SK-N-SH (cell line): ENCODE measurements around the gene PURA. TPM values are rescaled to one million over a fixed set of nuclear protein-coding genes. Genes with fewer than 3 reads are reported as not detected.

ENCODE experiments used
- CTCF ChIA-PET: fragments of 300-600, 350-600 bp; formaldehyde crosslinking; extraction: SDS; loops from one replicate; lab custom pipeline; 2021; lab: Yijun Ruan, JAX
- POLR2A ChIA-PET: fragments of 350-600 bp; sonication (Branson Sonifier 250); formaldehyde crosslinking; extraction: SDS; loops from one replicate; lab custom pipeline; 2020; ENCODE audit warnings: antibody characterized with exemption, inconsistent platforms; lab: Yijun Ruan, JAX
- DNase-seq: peaks from one replicate; pipeline ENCODE4 v3.0.0; 2012
- H2AFZ ChIP-seq: fragments of 200-600 bp; sonication (generic); 2 replicates; pipeline ENCODE4 v1.8.1; 2016; ENCODE audit warnings: antibody characterized with exemption, mild to moderate bottlenecking, low read depth
- H3F3A ChIP-seq: fragments of 200-600 bp; sonication (generic); replicated peaks from 2 replicates; pipeline ENCODE3; 2016; ENCODE audit warnings: antibody characterized with exemption, mild to moderate bottlenecking; ENCODE audit not compliant: insufficient read depth
- H3K27ac ChIP-seq, 2 experiments: fragments of 200-500 bp in 1 of 2; fragments of 200-600 bp in 1 of 2; sonication (Bioruptor generic) in 1 of 2; sonication (generic), shearing (Covaris generic) in 1 of 2; 2 replicates each; pipeline versions ENCODE4 v1.5.1 to v1.6.1; 2014 to 2016; ENCODE audit warnings: low read depth in 2 of 2, inconsistent platforms in 1 of 2, low read length in 1 of 2, mild to moderate bottlenecking in 1 of 2, mixed read lengths in 1 of 2
- H3K27me3 ChIP-seq: fragments of 200-600 bp; sonication (generic), shearing (Covaris generic); 2 replicates; pipeline ENCODE4 v1.6.1; 2016; ENCODE audit warnings: mixed run types; ENCODE audit not compliant: insufficient read depth
- H3K36me3 ChIP-seq, 2 experiments: fragments of 200-500 bp in 1 of 2; fragments of 200-600 bp in 1 of 2; sonication (Bioruptor generic) in 1 of 2; sonication (generic) in 1 of 2; replicated peaks in 1 of 2; 2 replicates each; pipeline versions ENCODE3 to v1.5.1; 2014 to 2016; ENCODE audit warnings: low read length in 1 of 2, mild to moderate bottlenecking in 1 of 2; ENCODE audit not compliant: insufficient read depth in 2 of 2, control insufficient read depth in 1 of 2
- H3K4me1 ChIP-seq, 2 experiments: fragments of 200-500 bp in 1 of 2; fragments of 200-600 bp in 1 of 2; sonication (Bioruptor generic) in 1 of 2; sonication (generic), shearing (Covaris generic) in 1 of 2; 2 replicates each; pipeline versions ENCODE4 v1.5.1 to v1.6.1; 2014 to 2016; ENCODE audit warnings: low read depth in 1 of 2, low read length in 1 of 2, mixed run types in 1 of 2; ENCODE audit not compliant: insufficient read depth in 2 of 2, control insufficient read depth in 1 of 2
- H3K4me2 ChIP-seq: fragments of 200-600 bp; sonication (generic), shearing (Covaris generic); 2 replicates; pipeline ENCODE4 v1.6.1; 2017; ENCODE audit warnings: mixed run types
- H3K4me3 ChIP-seq, 2 experiments: fragments of 200-500 bp in 1 of 2; fragments of 200-600 bp in 1 of 2; sonication (Bioruptor generic) in 1 of 2; sonication (generic), shearing (Covaris generic) in 1 of 2; 2 replicates each; pipeline versions ENCODE4 v1.5.1 to v1.8.1; 2014 to 2016; ENCODE audit warnings: low read depth in 2 of 2, inconsistent platforms in 1 of 2, low read length in 1 of 2, mild to moderate bottlenecking in 1 of 2, mixed read lengths in 1 of 2, moderate library complexity in 1 of 2
- H3K79me2 ChIP-seq: fragments of 200-600 bp; sonication (generic); 2 replicates; pipeline ENCODE4 v1.8.1; 2017; ENCODE audit warnings: mild to moderate bottlenecking; ENCODE audit not compliant: insufficient read depth
- H3K9ac ChIP-seq: fragments of 200-600 bp; sonication (generic); 2 replicates; pipeline ENCODE4 v1.6.1; 2017; ENCODE audit warnings: mixed run types
- H3K9me2 ChIP-seq: fragments of 200-600 bp; sonication (generic); 2 replicates; pipeline ENCODE4 v1.6.1; 2017; ENCODE audit warnings: mixed run types
- H3K9me3 ChIP-seq: fragments of 200-600 bp; sonication (generic); 2 replicates; pipeline ENCODE4 v1.6.1; 2017; ENCODE audit warnings: mixed run types, mild to moderate bottlenecking, moderate library complexity
- H4K20me1 ChIP-seq: fragments of 200-600 bp; sonication (generic); 2 replicates; pipeline ENCODE4 v1.6.1; 2017; ENCODE audit warnings: mild to moderate bottlenecking, mixed run types; ENCODE audit not compliant: insufficient read depth
- CHD2 ChIP-seq: fragments of 150-350 bp; IDR thresholded peaks from 2 replicates; pipeline ENCODE4 v1.6.1; 2018; ENCODE audit warnings: low read length; ENCODE audit not compliant: partially characterized antibody
- ELF1 ChIP-seq: IDR thresholded peaks from 2 replicates; pipeline ENCODE4 v1.4.0; 2012
- EP300 ChIP-seq, 2 experiments: IDR thresholded peaks; 2 replicates each; pipeline versions ENCODE4 v1.4.0 to v1.6.1; 2012; ENCODE audit warnings: borderline replicate concordance in 1 of 2, low read depth in 1 of 2, low read length in 1 of 2
- FOSL2 ChIP-seq: IDR thresholded peaks from 2 replicates; pipeline ENCODE4 v1.4.0; 2012; ENCODE audit warnings: low read depth, mild to moderate bottlenecking, moderate library complexity, borderline replicate concordance
- FOXJ3 ChIP-seq: sonication (generic); formaldehyde crosslinking; IDR thresholded peaks from 2 replicates; pipeline ENCODE4 v1.5.1; 2020; ENCODE audit warnings: mild to moderate bottlenecking, missing genetic modification reagents
- MEF2A ChIP-seq: IDR thresholded peaks from 2 replicates; pipeline ENCODE4 v1.4.0; 2012; ENCODE audit warnings: low read depth, borderline replicate concordance
- NRF1 ChIP-seq: IDR thresholded peaks from 2 replicates; pipeline ENCODE4 v1.6.1; 2012; ENCODE audit warnings: low read depth, mild to moderate bottlenecking, low read length
- RAD21 ChIP-seq: IDR thresholded peaks from 2 replicates; pipeline ENCODE4 v1.6.1; 2012; ENCODE audit warnings: mild to moderate bottlenecking, low read length
- RFX5 ChIP-seq: IDR thresholded peaks from 2 replicates; pipeline ENCODE4 v1.6.1; 2012; ENCODE audit warnings: mild to moderate bottlenecking, improper control_type of control experiment, low read length
- RXRA ChIP-seq: IDR thresholded peaks from 2 replicates; pipeline ENCODE4 v1.4.0; 2012; ENCODE audit warnings: low read depth, mild to moderate bottlenecking, borderline replicate concordance
- USF1 ChIP-seq: IDR thresholded peaks from 2 replicates; pipeline ENCODE4 v1.4.0; 2012; ENCODE audit warnings: low read depth, borderline replicate concordance
- WGBS: methylation state at CpG from one replicate; pipeline ENCODE4 v1.1.6; 2017; ENCODE audit warnings: low lambda C conversion rate; 5-methylcytosine and 5-hydroxymethylcytosine counted together
- polyA plus RNA-seq, 3 experiments: library from polyadenylated mRNA; depleted of rRNA; stranded (reverse); fragments of >200 nt; gene quantifications; 2 replicates each; pipeline ENCODE4 v1.2.3, GENCODE V29; 2012
- TF ChIP-seq, protein P1 (sequence below): IDR thresholded peaks from 2 replicates; pipeline ENCODE4 v1.4.0; 2012; ENCODE audit warnings: low read depth
- TF ChIP-seq, protein P2 (sequence below): IDR thresholded peaks from 2 replicates; pipeline ENCODE4 v1.4.0; 2012; ENCODE audit warnings: low read depth, borderline replicate concordance
- TF ChIP-seq, protein P3 (sequence below): fragments of 150-350 bp; IDR thresholded peaks from 2 replicates; pipeline ENCODE4 v1.6.1; 2017; ENCODE audit warnings: antibody characterized with exemption, low read length, low read depth, borderline replicate concordance
- TF ChIP-seq, protein P4 (sequence below): fragments of 200-600 bp; sonication (generic); IDR thresholded peaks from 2 replicates; pipeline ENCODE4 v1.6.1; 2017; ENCODE audit warnings: antibody characterized with exemption, mild to moderate bottlenecking, moderate library complexity

The PURA gene
- polyA plus RNA-seq, 1 of the 3 experiments (the other 2 are of a cell fraction): 2.4 TPM

GRCh38 chr5:140168371-140168770 is 54.5 kb downstream of the PURA start:
- ChIA-PET POLR2A (no interaction called here), CTCF (interaction anchor here (1.2 to 2.6 kb wide), 6 partner anchors 8 to 184 kb away, joined by 3 to 15 read pairs (median 7); no protein-coding TSS in a partner anchor)

GRCh38 chr5:140169410-140169809 is 55.5 kb downstream of the PURA start:
- POLR2A ChIA-PET: no interaction called here
- no peak for DNase-seq

More at GRCh38 chr5:140168371-140168770, 54.5 kb downstream of the PURA start:
- Histone ChIP-seq H3F3A (peaks cover 17% of the 10 kb centered on the region), H3K4me2 (no peak overlapping the region; the same call in 1 of the 2 replicates), H3K36me3 (no peaks in the 10 kb centered on the region), H3K27ac (peak overlapping the region in 1 of 2 experiments; percentile 53; a peak in 2 of 4 replicates), H3K9ac (no peak overlapping the region), H3K4me3 (no peak overlapping the region), H3K4me1 (peaks cover 4 to 5% of the 10 kb centered on the region in 2 experiments; a peak in 3 of 4 replicates), H4K20me1 (no peaks in the 10 kb centered on the region), H3K79me2 (no peaks in the 10 kb centered on the region), H3K9me3 (no peaks in the 10 kb centered on the region), H3K9me2 (no peaks in the 10 kb centered on the region), H2AFZ (no peak overlapping the region), H3K27me3 (no peaks in the 10 kb centered on the region)
- DNase-seq: no peak
- WGBS: 97% methylated on average over 2 of the region's 2 CpGs
- TF ChIP-seq FOSL2 (no peak), EP300 (IDR thresholded peaks at IDR 0.05; ENCODE audit: borderline replicate concordance in 1 of 2, low read depth in 1 of 2, low read length in 1 of 2) (no peak), USF1 (no peak), NRF1 (no peak), CHD2 (no peak), FOXJ3 (no peak), MEF2A (no peak), RFX5 (no peak), ELF1 (no peak)
- TF ChIP-seq, protein P1, sequence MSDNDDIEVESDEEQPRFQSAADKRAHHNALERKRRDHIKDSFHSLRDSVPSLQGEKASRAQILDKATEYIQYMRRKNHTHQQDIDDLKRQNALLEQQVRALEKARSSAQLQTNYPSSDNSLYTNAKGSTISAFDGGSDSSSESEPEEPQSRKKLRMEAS: no peak

More at GRCh38 chr5:140169410-140169809, 55.5 kb downstream of the PURA start:
- H2AFZ ChIP-seq: no peak overlapping the region
- no peaks in the 10 kb centered on the region for H3K79me2 ChIP-seq
- no peaks in the 10 kb centered on the region for H4K20me1 ChIP-seq
- H3K9me2 ChIP-seq: no peaks in the 10 kb centered on the region
- no peak overlapping the region for H3K9ac ChIP-seq
- H3K4me3 ChIP-seq: no peak overlapping the region
- peaks cover 25% of the 10 kb centered on the region for H3F3A ChIP-seq
- H3K36me3 ChIP-seq: no peaks in the 10 kb centered on the region
- WGBS: 100% methylated on average over 1 of the region's 1 CpG
- peaks cover 5% of the 10 kb centered on the region in 2 experiments; a peak in 3 of 4 replicates for H3K4me1 ChIP-seq
- H3K27ac ChIP-seq: peak overlapping the region in 1 of 2 experiments; percentile 53; a peak in 1 of 4 replicates
- no peaks in the 10 kb centered on the region for H3K9me3 ChIP-seq
- CTCF ChIA-PET: interaction anchor here (0.6 to 2.6 kb wide), 22 partner anchors 9 to 551 kb away, joined by 3 to 15 read pairs (median 5); partner anchors contain the start of genes HBEGF and NRG2
- H3K27me3 ChIP-seq: no peaks in the 10 kb centered on the region
- H3K4me2 ChIP-seq: no peak overlapping the region
- TF ChIP-seq, protein P2, sequence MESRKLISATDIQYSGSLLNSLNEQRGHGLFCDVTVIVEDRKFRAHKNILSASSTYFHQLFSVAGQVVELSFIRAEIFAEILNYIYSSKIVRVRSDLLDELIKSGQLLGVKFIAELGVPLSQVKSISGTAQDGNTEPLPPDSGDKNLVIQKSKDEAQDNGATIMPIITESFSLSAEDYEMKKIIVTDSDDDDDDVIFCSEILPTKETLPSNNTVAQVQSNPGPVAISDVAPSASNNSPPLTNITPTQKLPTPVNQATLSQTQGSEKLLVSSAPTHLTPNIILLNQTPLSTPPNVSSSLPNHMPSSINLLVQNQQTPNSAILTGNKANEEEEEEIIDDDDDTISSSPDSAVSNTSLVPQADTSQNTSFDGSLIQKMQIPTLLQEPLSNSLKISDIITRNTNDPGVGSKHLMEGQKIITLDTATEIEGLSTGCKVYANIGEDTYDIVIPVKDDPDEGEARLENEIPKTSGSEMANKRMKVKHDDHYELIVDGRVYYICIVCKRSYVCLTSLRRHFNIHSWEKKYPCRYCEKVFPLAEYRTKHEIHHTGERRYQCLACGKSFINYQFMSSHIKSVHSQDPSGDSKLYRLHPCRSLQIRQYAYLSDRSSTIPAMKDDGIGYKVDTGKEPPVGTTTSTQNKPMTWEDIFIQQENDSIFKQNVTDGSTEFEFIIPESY: no peak
- TF ChIP-seq, protein P3, sequence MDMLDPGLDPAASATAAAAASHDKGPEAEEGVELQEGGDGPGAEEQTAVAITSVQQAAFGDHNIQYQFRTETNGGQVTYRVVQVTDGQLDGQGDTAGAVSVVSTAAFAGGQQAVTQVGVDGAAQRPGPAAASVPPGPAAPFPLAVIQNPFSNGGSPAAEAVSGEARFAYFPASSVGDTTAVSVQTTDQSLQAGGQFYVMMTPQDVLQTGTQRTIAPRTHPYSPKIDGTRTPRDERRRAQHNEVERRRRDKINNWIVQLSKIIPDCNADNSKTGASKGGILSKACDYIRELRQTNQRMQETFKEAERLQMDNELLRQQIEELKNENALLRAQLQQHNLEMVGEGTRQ: no peak
- peak; percentile 50 for TF ChIP-seq RAD21
- TF ChIP-seq RXRA: no peak
- TF ChIP-seq, protein P4, sequence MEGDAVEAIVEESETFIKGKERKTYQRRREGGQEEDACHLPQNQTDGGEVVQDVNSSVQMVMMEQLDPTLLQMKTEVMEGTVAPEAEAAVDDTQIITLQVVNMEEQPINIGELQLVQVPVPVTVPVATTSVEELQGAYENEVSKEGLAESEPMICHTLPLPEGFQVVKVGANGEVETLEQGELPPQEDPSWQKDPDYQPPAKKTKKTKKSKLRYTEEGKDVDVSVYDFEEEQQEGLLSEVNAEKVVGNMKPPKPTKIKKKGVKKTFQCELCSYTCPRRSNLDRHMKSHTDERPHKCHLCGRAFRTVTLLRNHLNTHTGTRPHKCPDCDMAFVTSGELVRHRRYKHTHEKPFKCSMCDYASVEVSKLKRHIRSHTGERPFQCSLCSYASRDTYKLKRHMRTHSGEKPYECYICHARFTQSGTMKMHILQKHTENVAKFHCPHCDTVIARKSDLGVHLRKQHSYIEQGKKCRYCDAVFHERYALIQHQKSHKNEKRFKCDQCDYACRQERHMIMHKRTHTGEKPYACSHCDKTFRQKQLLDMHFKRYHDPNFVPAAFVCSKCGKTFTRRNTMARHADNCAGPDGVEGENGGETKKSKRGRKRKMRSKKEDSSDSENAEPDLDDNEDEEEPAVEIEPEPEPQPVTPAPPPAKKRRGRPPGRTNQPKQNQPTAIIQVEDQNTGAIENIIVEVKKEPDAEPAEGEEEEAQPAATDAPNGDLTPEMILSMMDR: peak; percentile 29; the same call in 1 of the 2 replicates
